ENCODE results near the gene ANTXR2.

GRCh38 chr4:79979785-79980437 is 93.1 kb downstream of the ANTXR2 start:
- TF ChIP-seq CTCF (IDR thresholded peaks at IDR 0.05): no peak
- no peak for TF ChIP-seq POLR2A (IDR thresholded peaks at IDR 0.05)
- no peak for TF ChIP-seq POLR2AphosphoS5 (IDR thresholded peaks at IDR 0.05; ENCODE audit: insufficient read depth in 1 of 2, low read depth in 1 of 2)

Data from vagina (tissue), 2 donors.